SJSA1 (cell line): Measurements from ENCODE around the gene DLST. TPM values are rescaled to one million over a fixed set of nuclear protein-coding genes. Genes with fewer than 3 reads are reported as not detected.
"Not testable (repeated sequence)": the region's sequence is repeated elsewhere in the genome, so short reads cannot be mapped to it uniquely, and the experiment has no call there.

Source experiments
- DNase-seq, 2 experiments: peaks; one replicate each; pipeline ENCODE4 v3.0.0-alpha.2; 2015 to 2020; ENCODE audit warnings: low spot score in 2 of 2, low read depth in 1 of 2
- H3K27ac ChIP-seq: fragments of 250-450 bp; sonication (Bioruptor Pico); 2 replicates; pipeline ENCODE4 v1.5.1; 2020; ENCODE audit warnings: mild to moderate bottlenecking, moderate library complexity
- H3K27me3 ChIP-seq: fragments of 250-450 bp; sonication (Bioruptor Pico); replicated peaks from 2 replicates; pipeline ENCODE4 v1.5.1; 2020; ENCODE audit warnings: mild to moderate bottlenecking, moderate library complexity
- H3K36me3 ChIP-seq: fragments of 250-450 bp; sonication (Bioruptor Pico); 2 replicates; pipeline ENCODE4 v1.5.1; 2020; ENCODE audit warnings: mild to moderate bottlenecking
- H3K4me1 ChIP-seq: fragments of 250-450 bp; sonication (Bioruptor Pico); replicated peaks from 2 replicates; pipeline ENCODE4 v1.6.1; 2021; ENCODE audit warnings: mild to moderate bottlenecking
- H3K4me3 ChIP-seq: fragments of 250-450 bp; sonication (Bioruptor Pico); 2 replicates; pipeline ENCODE4 v1.5.1; 2020; ENCODE audit warnings: mild to moderate bottlenecking
- H3K9me3 ChIP-seq: fragments of 250-450 bp; sonication (Bioruptor Pico); replicated peaks from 2 replicates; pipeline ENCODE4 v1.5.1; 2020; ENCODE audit warnings: mild to moderate bottlenecking
- total RNA-seq: library from RNA; depleted of rRNA; stranded (reverse); fragments of >200 nt; shearing (Covaris generic); gene quantifications from 2 replicates; pipeline ENCODE4 v1.2.3, GENCODE V29; 2014

The DLST gene
- total RNA-seq, 1 experiment from 2014 or later: 34.9 TPM

DNA sequence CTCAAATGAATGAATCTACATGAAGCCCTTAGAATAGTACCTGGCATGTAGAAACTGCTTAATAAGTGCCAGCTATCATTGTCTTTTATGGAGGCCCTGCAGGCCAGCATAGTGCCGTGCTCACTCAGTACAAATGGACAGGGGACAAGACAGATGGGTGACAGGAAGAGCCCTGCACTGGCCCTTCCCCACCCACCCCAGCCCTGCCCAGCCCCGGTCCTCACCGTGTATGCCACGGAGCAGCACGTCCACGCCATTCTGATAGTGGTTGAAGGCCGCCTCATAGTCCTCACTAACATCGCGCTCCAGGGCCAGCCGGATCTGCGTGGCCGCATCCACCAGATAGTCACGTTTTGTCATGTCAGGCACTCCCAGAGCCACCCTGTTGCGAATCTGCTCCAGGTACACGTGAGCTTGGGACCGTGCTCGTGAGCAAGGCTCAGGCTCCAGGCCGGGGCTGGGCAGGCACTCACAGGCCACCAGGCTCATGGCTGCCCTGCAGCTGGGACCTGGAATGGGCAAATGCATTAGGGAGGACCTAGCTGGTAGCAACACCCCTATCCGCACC lies 39.4 kb downstream of the DLST start:
- H3K27me3 ChIP-seq: no peaks in the 10 kb centered on the region
- no peak overlapping the region for H3K4me3 ChIP-seq
- peaks cover 3% of the 10 kb centered on the region; the same call in 1 of the 2 replicates for H3K4me1 ChIP-seq
- no peaks in the 10 kb centered on the region for H3K9me3 ChIP-seq
- DNase-seq: no peak
- H3K27ac ChIP-seq: no peak overlapping the region
- H3K36me3 ChIP-seq: no peaks in the 10 kb centered on the region

DNA sequence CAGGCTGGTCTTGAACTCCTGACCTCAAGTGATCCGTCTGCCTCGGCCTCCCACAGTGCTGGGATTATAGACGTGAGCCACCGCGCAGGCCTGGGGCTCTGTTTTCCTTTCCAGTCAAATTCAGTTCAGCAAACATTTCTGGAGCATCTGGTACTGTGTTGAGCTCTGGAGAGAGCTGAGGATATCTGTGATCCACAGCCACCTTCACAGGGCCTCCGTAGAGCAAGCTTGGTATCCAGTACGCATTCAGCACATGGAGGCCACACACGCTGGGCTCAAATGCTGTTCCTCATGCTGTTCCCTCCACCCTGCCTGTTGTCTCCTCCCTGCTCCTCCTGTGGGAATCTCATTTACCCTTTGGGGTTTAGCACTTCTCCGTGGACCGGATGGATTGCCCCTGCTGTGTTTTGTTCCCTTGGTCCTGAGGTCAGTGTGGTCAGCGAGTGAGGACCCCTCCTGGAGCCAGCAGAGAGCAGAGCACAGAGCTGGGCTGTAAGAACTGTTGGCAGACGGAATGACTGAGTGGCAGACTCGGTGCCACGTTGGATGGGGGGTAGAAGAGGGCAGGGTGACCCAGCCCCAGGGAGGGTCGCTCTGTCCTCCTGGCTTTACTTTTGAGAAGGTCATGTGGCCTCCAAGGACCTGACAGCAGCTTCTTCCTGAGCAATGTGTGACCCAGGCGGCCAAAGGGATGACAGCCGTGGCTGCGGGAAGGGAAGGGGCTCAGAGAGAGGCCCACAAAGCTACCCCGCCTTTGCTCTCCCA lies 40.5 kb downstream of the DLST start:
- Histone ChIP-seq H3K27ac (no peak overlapping the region), H3K4me3 (no peak overlapping the region), H3K27me3 (no peaks in the 10 kb centered on the region), H3K9me3 (no peaks in the 10 kb centered on the region), H3K36me3 (no peaks in the 10 kb centered on the region), H3K4me1 (peaks cover 3% of the 10 kb centered on the region; the same call in 1 of the 2 replicates)
- no peak for DNase-seq

DNA sequence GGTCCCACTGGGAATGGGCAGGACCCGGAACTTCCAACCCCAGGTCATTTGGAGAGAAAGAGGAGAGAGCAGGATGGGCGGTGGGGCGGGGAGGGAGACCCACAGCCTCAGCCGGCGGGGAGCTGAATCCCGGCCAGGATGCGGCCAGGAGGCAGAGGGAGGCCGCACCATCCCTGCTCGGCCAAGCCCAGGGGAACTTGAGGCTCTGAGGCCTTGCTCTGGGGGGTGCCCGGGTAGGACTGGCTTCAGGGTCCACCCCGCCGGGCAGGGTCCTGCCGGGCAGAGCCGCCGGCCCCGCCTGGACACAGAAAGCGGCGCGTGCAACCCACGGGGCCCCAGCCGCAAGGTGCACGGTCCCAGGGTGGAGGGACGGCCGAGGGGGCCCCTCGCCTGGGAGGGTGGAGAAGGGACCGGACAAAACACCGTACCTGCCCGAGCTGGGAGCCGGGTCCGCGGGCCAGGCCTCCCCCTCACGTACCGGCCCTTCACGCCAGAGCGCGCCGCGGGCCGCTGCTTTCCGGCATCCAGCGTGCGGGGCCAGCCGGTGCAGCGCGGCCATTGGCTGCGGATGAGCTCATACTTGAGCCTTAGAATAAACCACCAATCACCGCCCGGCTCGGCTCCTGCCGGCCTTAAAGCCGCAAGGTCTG lies 41.2 kb downstream of the DLST start, which contains the start of gene RPS6KL1:
TSS of gene RPS6KL1 (minus strand) at position 509 of the 650 bp plus-strand sequence. CDS start 1,719 bp downstream, outside the sequence.
- Histone ChIP-seq H3K27me3 (no peaks in the 10 kb centered on the region), H3K4me1 (peaks cover 3% of the 10 kb centered on the region; the same call in 1 of the 2 replicates), H3K4me3 (no peak within 1 kb of the TSS), H3K27ac (no peak within 1 kb of the TSS), H3K36me3 (no peaks in the 10 kb centered on the region), H3K9me3 (no peaks in the 10 kb centered on the region)
- no peak for DNase-seq

DNA sequence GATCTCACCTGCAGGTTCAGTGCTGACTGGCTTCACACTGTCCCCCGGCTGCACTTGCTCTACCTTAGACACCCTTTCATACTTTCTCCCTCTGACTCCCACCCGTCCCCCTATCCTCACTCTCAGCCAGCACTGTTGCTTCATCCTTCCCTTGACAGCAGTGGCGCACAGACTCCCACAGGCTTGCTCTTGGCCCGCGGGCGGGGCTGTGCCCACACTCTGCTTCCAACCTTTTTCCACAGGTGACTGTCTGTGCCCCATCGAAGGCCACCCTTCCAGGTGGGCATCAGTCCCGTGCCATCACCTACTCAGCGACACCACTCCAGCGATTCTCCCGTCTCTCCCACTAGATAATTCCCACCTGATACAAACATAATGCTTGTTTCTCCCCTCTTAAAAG lies 42.3 kb downstream of the DLST start:
- no peak for DNase-seq
- H3K4me3 ChIP-seq: no peak overlapping the region
- H3K27ac ChIP-seq: no peak overlapping the region
- H3K36me3 ChIP-seq: no peaks in the 10 kb centered on the region
- no peaks in the 10 kb centered on the region for H3K27me3 ChIP-seq
- peaks cover 3% of the 10 kb centered on the region; the same call in 1 of the 2 replicates for H3K4me1 ChIP-seq
- H3K9me3 ChIP-seq: no peaks in the 10 kb centered on the region

DNA sequence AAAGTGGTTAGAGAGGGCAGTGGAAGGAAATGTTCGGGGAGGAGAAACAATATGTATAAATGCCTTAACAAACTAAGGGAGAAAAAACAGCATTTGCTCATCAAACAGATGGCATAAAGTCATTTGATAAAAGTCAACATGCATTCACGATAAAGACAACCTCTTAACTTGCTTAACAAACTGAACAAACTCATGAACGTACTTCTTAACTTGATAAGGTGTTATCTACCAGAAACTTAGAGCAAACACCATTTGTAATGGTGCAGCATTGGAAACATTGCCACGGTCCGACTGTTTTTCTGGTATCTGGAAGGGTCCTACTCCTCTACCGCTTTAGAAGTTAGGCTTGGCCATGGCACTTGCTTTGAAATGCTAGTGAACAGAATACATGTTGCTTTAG lies 45.5 kb downstream of the DLST start:
- DNase-seq: no peak
- no peaks in the 10 kb centered on the region for H3K27me3 ChIP-seq
- H3K36me3 ChIP-seq: no peaks in the 10 kb centered on the region
- H3K27ac ChIP-seq: no peak overlapping the region
- no peak overlapping the region for H3K4me3 ChIP-seq
- H3K9me3 ChIP-seq: no peaks in the 10 kb centered on the region
- peaks cover 3% of the 10 kb centered on the region; the same call in 1 of the 2 replicates for H3K4me1 ChIP-seq

DNA sequence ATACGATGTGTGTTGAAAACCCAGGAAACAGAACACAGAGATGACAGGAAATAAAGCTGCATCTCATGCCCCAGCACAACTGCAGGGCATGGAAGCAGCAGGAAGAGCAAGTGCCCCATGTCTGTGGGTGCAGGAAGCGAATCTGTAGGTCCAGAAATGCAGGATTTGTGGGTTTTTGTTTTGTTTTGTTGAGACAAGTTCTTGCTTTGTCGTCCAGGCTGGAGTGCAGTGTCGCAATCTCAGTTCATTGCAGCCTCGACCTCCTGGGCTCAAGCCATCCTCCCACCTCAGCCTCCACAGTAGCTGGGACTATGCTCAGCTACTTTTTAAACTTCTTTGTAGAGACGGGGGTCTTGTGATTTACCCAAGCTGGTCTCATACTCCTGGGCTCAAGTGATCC lies 47.5 kb downstream of the DLST start:
- no peaks in the 10 kb centered on the region for H3K9me3 ChIP-seq
- no peaks in the 10 kb centered on the region for H3K4me1 ChIP-seq
- H3K36me3 ChIP-seq: no peaks in the 10 kb centered on the region
- no peak for DNase-seq
- H3K4me3 ChIP-seq: no peak overlapping the region
- no peaks in the 10 kb centered on the region for H3K27me3 ChIP-seq
- H3K27ac ChIP-seq: no peak overlapping the region

DNA sequence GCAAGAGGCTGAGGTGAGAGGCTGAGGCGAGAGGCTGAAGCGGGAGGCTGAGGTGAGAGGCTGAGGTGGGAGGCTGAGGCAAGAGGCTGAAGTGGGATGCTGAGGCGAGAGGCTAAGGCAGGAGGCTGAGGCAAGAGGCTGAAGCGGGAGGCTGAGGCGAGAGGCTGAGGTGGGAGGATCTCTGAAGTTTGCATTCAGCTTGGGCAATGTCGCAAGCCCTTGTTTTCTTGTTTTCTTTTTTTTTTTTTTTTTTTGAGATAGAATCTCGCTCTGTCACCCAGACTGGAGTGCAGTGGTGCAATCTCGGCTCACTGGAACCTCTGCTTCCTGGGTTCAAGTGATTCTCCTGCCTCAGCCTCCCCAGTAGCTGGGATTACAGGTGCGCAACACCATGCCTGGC lies 50.0 kb downstream of the DLST start:
- not testable (repeated sequence) for H3K27ac ChIP-seq, H3K9me3 ChIP-seq, H3K4me1 ChIP-seq, H3K27me3 ChIP-seq, DNase-seq, H3K36me3 ChIP-seq, H3K4me3 ChIP-seq

DNA sequence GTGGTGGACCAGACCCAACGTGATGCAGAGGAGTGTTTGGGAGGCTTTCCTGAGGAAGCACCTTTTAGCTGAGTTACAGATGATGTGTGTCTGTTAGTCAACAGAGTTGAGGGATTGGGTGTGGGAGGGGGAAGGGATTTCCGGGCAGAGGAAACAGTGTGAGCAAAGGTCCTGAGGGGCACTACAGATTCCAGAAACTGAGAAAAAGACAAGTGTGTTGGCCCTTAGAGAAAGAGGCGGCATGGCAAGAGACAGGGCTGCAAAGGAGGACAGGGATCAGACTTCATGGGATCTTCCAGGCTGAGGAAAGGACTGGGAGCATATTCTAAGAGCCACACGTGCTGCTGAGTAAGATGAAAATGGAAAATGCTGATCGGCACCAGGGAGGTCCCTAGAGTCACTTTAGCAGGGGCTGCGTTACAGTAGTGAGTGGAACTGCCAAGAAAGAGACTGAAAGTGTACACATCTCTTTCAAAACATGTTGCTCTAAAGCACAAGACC lies 50.7 kb downstream of the DLST start:
- H3K9me3 ChIP-seq: no peaks in the 10 kb centered on the region
- no peak overlapping the region for H3K27ac ChIP-seq
- peaks cover 4% of the 10 kb centered on the region for H3K4me1 ChIP-seq
- H3K36me3 ChIP-seq: no peaks in the 10 kb centered on the region
- H3K27me3 ChIP-seq: no peaks in the 10 kb centered on the region
- H3K4me3 ChIP-seq: no peak overlapping the region
- no peak for DNase-seq

DNA sequence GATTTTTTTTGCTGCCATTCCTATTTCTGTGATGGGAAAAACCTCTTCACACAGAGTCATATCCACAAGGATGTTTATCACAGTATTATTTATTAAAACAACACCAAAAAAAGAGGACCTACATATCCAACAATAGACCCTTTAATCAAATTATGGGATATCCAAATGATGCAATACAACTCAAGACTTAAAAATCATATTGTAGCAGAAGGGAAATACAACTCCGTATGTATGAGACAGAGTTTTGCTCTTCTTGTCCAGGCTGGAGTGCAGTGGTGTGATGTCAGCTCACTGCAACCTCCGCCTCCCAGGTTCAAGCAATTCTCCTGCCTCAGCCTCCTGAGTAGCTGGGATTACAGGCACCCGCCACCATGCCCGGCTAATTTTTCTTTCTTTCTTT lies 51.2 kb downstream of the DLST start:
- H3K4me3 ChIP-seq, H3K27ac ChIP-seq, H3K9me3 ChIP-seq, H3K27me3 ChIP-seq, H3K4me1 ChIP-seq, DNase-seq, H3K36me3 ChIP-seq: not testable (repeated sequence)

DNA sequence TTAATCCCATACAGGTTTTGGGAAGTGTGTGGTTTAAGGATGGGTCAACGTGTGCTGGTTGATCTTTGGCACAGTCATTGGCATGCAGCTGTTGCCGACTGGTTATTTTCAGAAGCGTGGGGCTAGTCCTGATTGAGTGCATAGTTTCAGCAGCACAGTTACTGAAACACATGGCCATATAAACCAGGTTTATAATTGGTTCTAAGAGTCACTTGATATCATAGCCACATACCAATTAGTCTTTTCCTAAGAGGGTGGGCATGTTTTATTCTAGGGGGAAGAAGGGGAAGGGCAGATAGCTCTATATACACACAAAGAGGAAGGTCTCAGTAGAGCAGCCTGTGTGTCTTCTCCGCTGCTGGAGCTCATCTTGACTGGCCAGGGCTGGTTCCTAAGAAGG lies 52.3 kb downstream of the DLST start:
- Histone ChIP-seq H3K27me3 (no peaks in the 10 kb centered on the region), H3K36me3 (no peaks in the 10 kb centered on the region), H3K27ac (no peak overlapping the region), H3K4me1 (peaks cover 4% of the 10 kb centered on the region), H3K9me3 (no peaks in the 10 kb centered on the region), H3K4me3 (no peak overlapping the region)
- no peak for DNase-seq

DNA sequence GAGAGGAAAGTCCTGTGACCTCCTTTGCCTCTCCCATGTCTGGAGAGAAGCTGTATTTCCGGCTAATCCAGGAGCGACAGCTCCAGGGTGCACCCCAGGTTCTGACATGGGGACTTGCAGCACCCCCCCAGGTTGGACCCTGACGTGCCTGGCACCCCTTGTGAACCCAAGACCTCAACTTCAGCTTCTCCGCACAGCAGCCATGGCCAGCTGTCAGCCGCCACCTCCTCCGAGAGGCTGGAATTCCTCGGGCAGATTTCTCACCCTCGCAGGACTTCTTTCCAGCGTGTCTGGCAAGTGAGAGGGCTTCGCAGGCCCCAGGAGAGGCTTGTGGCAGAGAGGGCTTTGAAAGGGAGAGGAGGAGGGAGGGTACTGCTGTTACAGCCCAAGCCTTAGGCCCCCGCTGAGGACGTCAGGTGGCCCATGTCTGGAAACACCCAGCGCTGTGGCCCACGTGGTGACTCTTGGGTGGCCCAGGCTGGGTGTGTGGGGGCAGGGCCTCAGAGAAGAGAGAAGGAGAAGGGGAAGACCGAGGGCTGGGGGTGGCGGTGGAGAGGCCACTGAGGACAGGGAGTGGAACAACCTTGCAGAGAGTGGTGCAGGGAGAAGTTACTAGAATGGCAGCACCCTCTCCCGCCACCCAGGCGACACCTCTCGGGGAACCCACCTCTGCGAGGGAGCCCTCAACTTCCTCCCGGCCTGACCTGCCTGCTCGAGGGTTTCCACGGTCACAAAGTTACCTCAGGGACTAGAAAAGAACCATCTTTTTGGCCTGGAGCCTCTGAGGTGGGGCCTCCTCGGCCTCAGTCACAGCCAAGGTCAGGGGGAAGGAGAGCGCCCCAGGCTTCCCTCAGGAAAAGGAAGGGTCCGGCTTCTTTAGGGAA lies 53.0 kb downstream of the DLST start:
- DNase-seq: no peak
- Histone ChIP-seq H3K36me3 (no peaks in the 10 kb centered on the region), H3K9me3 (no peaks in the 10 kb centered on the region), H3K4me3 (no peak overlapping the region), H3K27ac (no peak overlapping the region), H3K27me3 (no peaks in the 10 kb centered on the region), H3K4me1 (peaks cover 7% of the 10 kb centered on the region)

DNA sequence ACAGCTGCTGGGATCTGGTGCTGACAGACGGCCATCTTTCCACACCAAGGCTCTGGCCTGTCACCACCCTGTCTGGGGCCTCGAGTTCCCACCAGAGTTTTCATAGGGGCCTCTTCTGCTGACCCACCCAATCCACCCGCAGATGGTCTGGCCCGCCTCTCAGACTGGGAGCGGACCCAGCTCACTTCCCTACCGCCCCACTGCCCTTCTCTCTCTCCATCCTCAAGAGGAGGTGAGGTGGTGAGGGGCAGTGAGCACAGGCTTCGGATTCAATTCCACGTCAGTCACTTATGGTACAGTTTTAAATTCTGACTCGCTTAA lies 53.6 kb downstream of the DLST start:
- H3K9me3 ChIP-seq: no peaks in the 10 kb centered on the region
- no peaks in the 10 kb centered on the region for H3K27me3 ChIP-seq
- H3K36me3 ChIP-seq: no peaks in the 10 kb centered on the region
- H3K4me3 ChIP-seq: no peak overlapping the region
- peaks cover 13% of the 10 kb centered on the region for H3K4me1 ChIP-seq
- no peak overlapping the region for H3K27ac ChIP-seq
- DNase-seq: no peak

DNA sequence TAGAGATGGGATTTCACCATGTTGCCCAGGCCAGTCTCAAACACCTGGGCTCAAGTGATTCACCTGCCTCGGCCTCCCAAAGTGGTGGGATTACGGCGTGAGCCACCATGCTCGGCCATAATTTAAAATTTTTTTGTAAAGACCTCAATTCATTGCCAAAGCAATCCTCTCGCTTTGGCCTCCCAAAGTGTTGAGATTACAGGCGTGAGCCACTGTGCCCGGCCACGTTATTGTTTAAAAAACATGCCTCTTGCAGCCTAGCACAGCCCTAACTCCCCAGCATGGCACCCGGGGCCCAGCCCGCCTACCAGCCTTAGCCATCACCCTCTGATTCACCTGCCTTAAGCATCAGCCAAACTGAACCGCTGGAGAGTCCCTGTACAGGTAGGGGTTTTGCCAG lies 54.4 kb downstream of the DLST start:
- DNase-seq: no peak
- no peak overlapping the region for H3K27ac ChIP-seq
- peaks cover 14% of the 10 kb centered on the region for H3K4me1 ChIP-seq
- no peaks in the 10 kb centered on the region for H3K9me3 ChIP-seq
- H3K36me3 ChIP-seq: no peaks in the 10 kb centered on the region
- H3K27me3 ChIP-seq: no peaks in the 10 kb centered on the region
- H3K4me3 ChIP-seq: no peak overlapping the region
